ENCODE measurements around the gene MSI2. TPM values are rescaled to one million over a fixed set of nuclear protein-coding genes. Genes with fewer than 3 reads are reported as not detected.

MSI2 gene
- total RNA-seq, 2 donors from 2014 or later = 53.1 to 74.0 TPM

- H3K9me3 ChIP-seq = no peaks in the 10 kb centered on the region
- H3K4me3 ChIP-seq = no peak overlapping the region
- H3K27ac ChIP-seq = no peak overlapping the region
- TF ChIP-seq CTCF (IDR thresholded peaks at IDR 0.05) (no peak), POLR2A (IDR thresholded peaks at IDR 0.05) (no peak), POLR2AphosphoS5 (IDR thresholded peaks at IDR 0.05) (no peak)
- DNase-seq (ENCODE audit: low spot score) = no peak
- H3K36me3 ChIP-seq = no peaks in the 10 kb centered on the region
- no peaks in the 10 kb centered on the region for H3K4me1 ChIP-seq (replicated peaks)
- 84% methylated on average over 9 of the region's 9 CpGs for WGBS
- intact Hi-C loops (cut with DNase I) = no loop called here
- no peaks in the 10 kb centered on the region for H3K27me3 ChIP-seq (replicated peaks; ENCODE audit: insufficient read depth)
Observed at GRCh38 chr17:57458718-57459285, 202.5 kb downstream of the MSI2 start.

DNA sequence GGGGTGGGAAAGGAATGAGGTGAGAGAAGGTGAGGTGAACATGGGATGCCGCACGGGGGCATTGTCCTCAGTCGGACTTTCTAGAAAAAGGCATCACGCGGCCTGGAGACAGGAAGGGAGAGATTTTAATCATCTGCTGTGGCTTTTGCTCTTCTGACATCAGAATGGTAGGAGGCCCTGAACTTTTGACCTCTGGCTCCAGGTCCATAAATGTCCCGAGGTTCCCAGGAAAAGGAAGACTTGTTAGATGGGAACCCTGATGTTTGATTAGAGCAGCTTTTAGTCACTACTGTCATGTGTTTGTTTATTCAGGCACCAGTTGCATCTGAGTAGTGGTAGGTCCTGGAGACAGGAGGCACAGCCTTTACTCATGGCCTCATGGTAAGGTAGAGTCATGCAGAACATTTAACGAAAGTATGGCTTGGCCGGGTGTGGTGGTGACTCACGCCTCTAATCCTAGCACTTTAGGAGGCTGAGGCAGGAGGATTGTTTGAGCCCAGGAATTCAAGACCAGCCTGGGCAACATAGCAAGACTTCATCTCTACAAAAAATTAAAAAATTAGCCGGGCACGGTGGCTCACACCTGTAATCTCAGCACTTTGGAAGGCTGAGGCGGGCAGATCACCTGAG lies 203.1 kb downstream of the MSI2 start:
- no peak overlapping the region for H3K27ac ChIP-seq
- TF ChIP-seq POLR2A (IDR thresholded peaks at IDR 0.05) (no peak), POLR2AphosphoS5 (IDR thresholded peaks at IDR 0.05) (no peak), CTCF (IDR thresholded peaks at IDR 0.05) (no peak)
- DNase-seq (ENCODE audit: low spot score) = no peak
- H3K4me3 ChIP-seq = no peak overlapping the region
- H3K36me3 ChIP-seq = no peaks in the 10 kb centered on the region
- intact Hi-C loops (cut with DNase I) = no loop called here
- no peaks in the 10 kb centered on the region for H3K4me1 ChIP-seq (replicated peaks)
- H3K27me3 ChIP-seq (replicated peaks; ENCODE audit: insufficient read depth) = no peaks in the 10 kb centered on the region
- WGBS = 77% methylated on average over 12 of the region's 12 CpGs
- no peaks in the 10 kb centered on the region for H3K9me3 ChIP-seq

DNA sequence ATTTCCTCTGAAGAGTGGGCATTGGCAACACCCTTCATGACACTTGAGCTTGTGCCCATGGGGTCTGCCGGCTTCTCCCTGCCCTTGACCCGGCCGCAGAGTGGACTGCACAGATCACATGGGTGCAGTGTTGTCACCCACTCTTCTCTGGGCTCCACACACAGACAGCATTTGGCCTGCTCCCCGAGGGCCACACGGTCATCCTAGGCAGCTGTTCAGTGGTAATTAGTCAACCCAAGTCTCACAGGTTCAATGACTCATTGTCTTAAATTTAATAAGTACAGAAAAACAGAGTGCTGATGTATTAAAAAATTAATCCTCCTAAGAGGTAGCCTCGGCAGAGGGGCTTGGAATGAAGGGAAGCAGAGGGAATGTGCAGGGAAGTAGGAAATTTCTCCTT lies 204.8 kb downstream of the MSI2 start:
- TF ChIP-seq POLR2AphosphoS5 (IDR thresholded peaks at IDR 0.05) = no peak
- TF ChIP-seq CTCF (IDR thresholded peaks at IDR 0.05) = no peak
- TF ChIP-seq POLR2A (IDR thresholded peaks at IDR 0.05) = no peak
- H3K36me3 ChIP-seq = no peaks in the 10 kb centered on the region
- no peak for DNase-seq (ENCODE audit: low spot score)
- H3K27ac ChIP-seq = no peak overlapping the region
- 78% methylated on average over 6 of the region's 6 CpGs for WGBS
- intact Hi-C loops (cut with DNase I) = no loop called here
- H3K27me3 ChIP-seq (replicated peaks; ENCODE audit: insufficient read depth) = no peaks in the 10 kb centered on the region
- H3K4me1 ChIP-seq (replicated peaks) = no peaks in the 10 kb centered on the region
- no peaks in the 10 kb centered on the region for H3K9me3 ChIP-seq
- no peak overlapping the region for H3K4me3 ChIP-seq

DNA sequence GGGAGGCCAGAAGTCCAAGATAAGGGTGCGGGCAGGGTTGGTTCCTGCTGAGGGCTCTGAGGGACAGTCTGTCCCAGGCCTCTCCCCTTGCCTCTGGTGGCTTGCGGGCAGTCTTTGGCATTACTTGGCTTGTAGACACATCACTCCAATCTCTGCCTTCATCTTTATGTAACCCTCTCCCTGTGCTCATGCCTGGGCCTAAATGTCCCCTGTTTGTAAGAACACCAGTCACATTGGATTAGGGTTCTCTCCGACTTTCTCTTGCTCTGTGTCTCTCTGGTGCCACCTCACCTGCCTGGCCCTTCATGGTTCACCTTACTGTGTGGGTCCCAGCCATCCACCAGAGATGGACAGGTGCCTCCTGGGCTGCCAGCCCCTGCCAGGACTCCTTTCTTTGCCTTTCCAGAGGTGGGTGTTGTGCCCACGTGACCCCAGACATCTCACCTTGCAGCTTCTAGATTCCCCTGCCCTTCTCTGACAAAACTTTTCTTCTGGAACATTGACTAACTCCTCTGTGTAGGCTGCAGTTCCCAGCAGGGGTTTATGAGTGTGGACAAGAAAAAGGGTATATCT lies 205.8 kb downstream of the MSI2 start:
- no peak for DNase-seq (ENCODE audit: low spot score)
- no peak for TF ChIP-seq POLR2A (IDR thresholded peaks at IDR 0.05)
- TF ChIP-seq CTCF (IDR thresholded peaks at IDR 0.05) = no peak
- TF ChIP-seq POLR2AphosphoS5 (IDR thresholded peaks at IDR 0.05) = no peak
- intact Hi-C loops (cut with DNase I) = no loop called here
- Histone ChIP-seq H3K27me3 (replicated peaks; ENCODE audit: insufficient read depth) (no peaks in the 10 kb centered on the region), H3K4me1 (replicated peaks) (no peaks in the 10 kb centered on the region), H3K4me3 (no peak overlapping the region), H3K27ac (no peak overlapping the region), H3K9me3 (no peaks in the 10 kb centered on the region), H3K36me3 (no peaks in the 10 kb centered on the region)
- 88% methylated on average over 4 of the region's 4 CpGs for WGBS
